Right lobe of liver (tissue), 6 donors: Measurements from ENCODE around the gene MEMO1. TPM values are rescaled to one million over a fixed set of nuclear protein-coding genes. Genes with fewer than 3 reads are reported as not detected.
"Not testable (repeated sequence)": the region's sequence is repeated elsewhere in the genome, so short reads cannot be mapped to it uniquely, and the experiment has no call there.

Experiments
- ATAC-seq, 4 donors: fragments of 200-7000 bp; cut with Tn5 transposase; one replicate each; pipeline ENCODE4 v1.9.1; 2020; ENCODE audit warnings: mild to moderate bottlenecking in 4 of 4, moderate library complexity in 4 of 4
- DNase-seq, 3 donors: peaks; one replicate each; pipeline ENCODE4 v3.0.0-alpha.2; 2020
- H3K27ac ChIP-seq, 3 donors: fragments of 200-600 bp; one replicate each; pipeline ENCODE4 v1.8.0; 2022
- H3K27me3 ChIP-seq, 2 donors: fragments of 200-600 bp; one replicate each; pipeline ENCODE4 v1.8.0; 2022
- H3K36me3 ChIP-seq, 4 donors: fragments of 200-600 bp; sonication (generic) in 1 of 4; one replicate each; pipeline versions ENCODE4 v1.5.1 to v1.8.0; 2017 to 2022; ENCODE audit warnings: control low read depth in 1 of 4
- H3K4me1 ChIP-seq, 4 donors: fragments of 200-600 bp; sonication (generic) in 1 of 4; one replicate each; pipeline versions ENCODE4 v1.5.1 to v1.8.0; 2017 to 2022; ENCODE audit warnings: control low read depth in 1 of 4
- H3K4me3 ChIP-seq, 3 donors: fragments of 200-600 bp; one replicate each; pipeline ENCODE4 v1.8.0; 2022
- H3K9me3 ChIP-seq, 4 donors: fragments of 200-600 bp; sonication (generic) in 1 of 4; one replicate each; pipeline versions ENCODE4 v1.5.1 to v1.8.0; 2017 to 2022; ENCODE audit warnings: control low read depth in 1 of 4
- POLR2A ChIP-seq: fragments of 450-650 bp; IDR thresholded peaks from one replicate; pipeline ENCODE4 v1.6.1; 2017; ENCODE audit warnings: antibody characterized with exemption, mild to moderate bottlenecking
- WGBS: methylation state at CpG from one replicate; pipeline ENCODE4 v1.1.6; 2018; ENCODE audit warnings: low coverage, low lambda C conversion rate; ENCODE audit not compliant: insufficient coverage; ENCODE audit errors: missing lambda C conversion rate; 5-methylcytosine and 5-hydroxymethylcytosine counted together
- intact Hi-C, 2 donors: fragments of 100-400 bp; cut with DNase I; formaldehyde crosslinking; loops; one replicate each; pipeline versions ENCODE4 v1.11.2 to v1.14.1; 2022
- total RNA-seq, 6 experiments: library from RNA; depleted of rRNA in 2 of 6; stranded (reverse); fragments of >200 nt in 2 of 6; fragmentation: NEBNext Ultra II Directional in 3 of 6; extraction: Animal tissue kit (Norgen Biotek cat#: 25700) in 3 of 6; gene quantifications; one replicate each; pipeline versions ENCODE4 v1.1.0 to v1.2.4, GENCODE V29; 2016 to 2023
- TF ChIP-seq, protein P1 (sequence below), 4 donors: fragments of 200-600 bp in 3 of 4; fragments of 450-650 bp in 1 of 4; IDR thresholded peaks; one replicate each; pipeline versions ENCODE4 v1.5.1 to v1.8.0; 2016 to 2022; ENCODE audit warnings: antibody characterized with exemption in 4 of 4, mild to moderate bottlenecking in 2 of 4
- donor health status: DM: no; HTN: yes; CAD: no.
- donor health status: DM: no; HTN: no; CAD: no.
- donor health status: DM: no; HTN: no; CAD: no.
- donor health status: DM: no; HTN: yes; CAD: no.
- donor health status: DM: no; HTN: yes; CAD: no.

The MEMO1 gene
- total RNA-seq, 6 experiments from 2014 or later = 19.6 to 28.0 (median 23.2) TPM

- WGBS = 100% methylated on average over 2 of the region's 2 CpGs
- intact Hi-C loops = no loop called here
- ATAC-seq (peak; percentile 26 to 37 (median 34)), DNase-seq (no peak)
- Histone ChIP-seq H3K36me3 (peaks cover 0 to 8% (median 3%) of the 10 kb centered on the region in 4 donors), H3K9me3 (no peaks in the 10 kb centered on the region), H3K4me3 (no peak overlapping the region), H3K27ac (no peak overlapping the region), H3K4me1 (no peaks in the 10 kb centered on the region), H3K27me3 (no peaks in the 10 kb centered on the region)
- no peak for TF ChIP-seq POLR2A
- TF ChIP-seq, protein P1, sequence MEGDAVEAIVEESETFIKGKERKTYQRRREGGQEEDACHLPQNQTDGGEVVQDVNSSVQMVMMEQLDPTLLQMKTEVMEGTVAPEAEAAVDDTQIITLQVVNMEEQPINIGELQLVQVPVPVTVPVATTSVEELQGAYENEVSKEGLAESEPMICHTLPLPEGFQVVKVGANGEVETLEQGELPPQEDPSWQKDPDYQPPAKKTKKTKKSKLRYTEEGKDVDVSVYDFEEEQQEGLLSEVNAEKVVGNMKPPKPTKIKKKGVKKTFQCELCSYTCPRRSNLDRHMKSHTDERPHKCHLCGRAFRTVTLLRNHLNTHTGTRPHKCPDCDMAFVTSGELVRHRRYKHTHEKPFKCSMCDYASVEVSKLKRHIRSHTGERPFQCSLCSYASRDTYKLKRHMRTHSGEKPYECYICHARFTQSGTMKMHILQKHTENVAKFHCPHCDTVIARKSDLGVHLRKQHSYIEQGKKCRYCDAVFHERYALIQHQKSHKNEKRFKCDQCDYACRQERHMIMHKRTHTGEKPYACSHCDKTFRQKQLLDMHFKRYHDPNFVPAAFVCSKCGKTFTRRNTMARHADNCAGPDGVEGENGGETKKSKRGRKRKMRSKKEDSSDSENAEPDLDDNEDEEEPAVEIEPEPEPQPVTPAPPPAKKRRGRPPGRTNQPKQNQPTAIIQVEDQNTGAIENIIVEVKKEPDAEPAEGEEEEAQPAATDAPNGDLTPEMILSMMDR (IDR thresholded peaks at IDR 0.05) = peak; percentile 13 to 36 (median 22)
Measured at GRCh38 chr2:31886700-31887099, 124.1 kb downstream of the MEMO1 start.

DNA sequence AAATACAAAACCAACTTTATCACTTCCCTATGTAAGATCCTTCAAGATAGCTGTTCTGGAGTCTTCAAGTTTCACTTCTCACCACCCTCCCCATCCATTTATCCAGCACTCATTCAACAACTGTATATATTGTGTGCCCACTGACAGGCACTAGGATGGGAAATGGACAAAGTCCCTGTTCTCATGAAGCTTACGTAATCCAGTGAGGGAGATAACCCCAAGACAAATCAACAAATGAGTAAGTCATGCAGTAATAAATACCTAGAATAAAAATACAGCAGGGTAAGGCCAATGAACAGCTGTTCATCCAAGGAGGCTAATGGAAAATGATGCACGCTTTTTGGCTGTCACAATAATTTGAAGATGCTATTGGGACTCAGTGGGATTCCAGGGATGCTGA lies 133.8 kb downstream of the MEMO1 start:
- H3K27ac ChIP-seq = no peak overlapping the region
- DNase-seq = no peak
- no peak for TF ChIP-seq POLR2A
- TF ChIP-seq, protein P1 (IDR thresholded peaks at IDR 0.05) = no peak
- no peaks in the 10 kb centered on the region for H3K9me3 ChIP-seq
- peaks cover 0 to 17% (median 2%) of the 10 kb centered on the region in 4 donors for H3K4me1 ChIP-seq
- no peak overlapping the region for H3K4me3 ChIP-seq
- ATAC-seq = peak; percentile 77 to 94 (median 85)
- 51% methylated on average over 2 of the region's 2 CpGs for WGBS
- peaks cover 0 to 6% (median 0%) of the 10 kb centered on the region in 4 donors for H3K36me3 ChIP-seq
- no peaks in the 10 kb centered on the region for H3K27me3 ChIP-seq
- intact Hi-C loops = no loop called here

DNA sequence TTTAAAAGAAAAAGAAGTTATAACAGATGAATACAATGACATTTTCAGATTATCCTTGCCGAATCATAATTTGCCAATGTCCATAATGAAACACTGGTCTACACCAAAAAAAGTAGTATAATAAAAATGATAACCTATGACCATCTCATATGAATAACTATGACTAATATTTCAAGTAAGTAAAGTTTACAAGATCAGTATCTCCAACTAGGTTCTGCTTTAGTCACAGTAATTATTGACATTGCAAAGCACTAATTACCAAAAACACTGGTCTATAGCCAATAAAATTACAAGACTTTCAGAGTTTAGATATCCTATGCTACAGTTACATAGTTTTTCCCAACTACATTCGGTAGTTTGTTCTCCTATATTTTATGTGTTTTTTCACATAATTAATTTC lies 136.7 kb downstream of the MEMO1 start:
- Histone ChIP-seq H3K9me3 (no peaks in the 10 kb centered on the region), H3K4me1 (peaks cover 0 to 17% (median 2%) of the 10 kb centered on the region in 4 donors), H3K4me3 (no peak overlapping the region), H3K27me3 (no peaks in the 10 kb centered on the region), H3K27ac (no peak overlapping the region), H3K36me3 (no peaks in the 10 kb centered on the region)
- TF ChIP-seq POLR2A = no peak
- TF ChIP-seq, protein P1 (IDR thresholded peaks at IDR 0.05) = no peak
- DNase-seq (no peak), ATAC-seq (no peak)
- 92% methylated on average over 2 of the region's 2 CpGs for WGBS
- intact Hi-C loops = no loop called here

DNA sequence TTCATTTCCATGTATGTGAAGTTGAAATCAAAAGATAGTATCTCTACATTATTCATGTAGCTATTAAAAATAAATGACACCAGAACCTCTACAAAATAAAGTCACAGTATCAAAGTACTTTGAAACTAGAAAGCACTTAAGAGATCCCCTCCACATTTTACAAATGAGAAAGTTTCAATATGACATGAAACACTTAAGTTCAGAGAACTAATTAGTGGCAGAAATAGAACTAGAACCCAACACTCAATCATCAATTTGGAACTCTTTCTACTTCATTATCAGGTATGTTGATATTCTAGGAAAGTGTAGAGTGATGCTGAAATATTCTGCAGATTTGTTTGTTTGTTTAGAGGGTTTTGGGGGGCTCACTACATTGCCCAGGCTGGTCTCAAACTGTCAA lies 145.6 kb downstream of the MEMO1 start:
- Histone ChIP-seq H3K36me3 (no peaks in the 10 kb centered on the region), H3K4me1 (no peaks in the 10 kb centered on the region), H3K27ac (no peak overlapping the region), H3K27me3 (no peaks in the 10 kb centered on the region), H3K4me3 (no peak overlapping the region), H3K9me3 (no peaks in the 10 kb centered on the region)
- TF ChIP-seq, protein P1 (IDR thresholded peaks at IDR 0.05) = no peak
- TF ChIP-seq POLR2A = no peak
- ATAC-seq (no peak), DNase-seq (no peak)
- intact Hi-C loops = no loop called here

DNA sequence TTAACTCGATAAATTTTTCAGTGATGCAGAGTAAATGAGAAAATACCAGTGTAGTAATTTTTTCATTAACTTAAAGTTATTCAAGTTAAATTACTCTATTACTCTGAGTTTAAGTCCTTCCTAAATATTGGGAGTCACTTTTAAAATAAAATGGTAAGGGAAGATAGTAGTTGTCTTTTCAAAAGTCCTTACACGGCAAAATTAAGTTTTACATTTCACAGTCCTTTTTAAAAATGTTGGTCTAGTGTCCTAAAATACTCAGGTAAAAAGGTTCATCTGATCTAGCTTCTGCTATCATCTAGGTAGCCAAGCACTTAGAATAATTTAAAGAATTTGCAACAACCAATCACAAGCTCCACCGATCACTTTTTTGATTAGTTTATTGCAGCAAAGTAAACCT lies 146.9 kb downstream of the MEMO1 start:
- ATAC-seq (no peak), DNase-seq (no peak)
- no peak overlapping the region for H3K4me3 ChIP-seq
- no peaks in the 10 kb centered on the region for H3K4me1 ChIP-seq
- no peaks in the 10 kb centered on the region for H3K36me3 ChIP-seq
- H3K27ac ChIP-seq = no peak overlapping the region
- TF ChIP-seq, protein P1 (IDR thresholded peaks at IDR 0.05) = no peak
- no peak for TF ChIP-seq POLR2A
- 98% methylated on average over 3 of the region's 3 CpGs for WGBS
- no peaks in the 10 kb centered on the region for H3K9me3 ChIP-seq
- intact Hi-C loops = no loop called here
- H3K27me3 ChIP-seq = no peaks in the 10 kb centered on the region

GRCh38 chr2:31863015-31863656 lies 147.7 kb downstream of the MEMO1 start:
- 93% methylated on average over 8 of the region's 9 CpGs for WGBS

More at GRCh38 chr2:31863015-31863656, 147.7 kb downstream of the MEMO1 start:
- H3K4me1 ChIP-seq, H3K9me3 ChIP-seq, H3K4me3 ChIP-seq, H3K27me3 ChIP-seq, intact Hi-C loops, H3K27ac ChIP-seq, ATAC-seq, DNase-seq, H3K36me3 ChIP-seq: not testable (repeated sequence)
